Measurements from ENCODE around the gene ESD.
A peak's percentile ranks its signal among the peaks of the same experiment; 100 is the strongest.

The ESD gene

GRCh38 chr13:46735425-46735824 is 61.5 kb downstream of the ESD start:
- TF ChIP-seq CTCF (conservative IDR thresholded peaks at IDR 0.05; ENCODE audit: control insufficient read depth, insufficient read depth, low read depth, low read length) = no peak
- no peak for DNase-seq (ENCODE audit: low read depth)
- no peak overlapping the region for H3K4me3 ChIP-seq (ENCODE audit: control insufficient read depth, low read depth, low read length)

- H3K4me3 ChIP-seq (ENCODE audit: control insufficient read depth, low read depth, low read length) = no peak overlapping the region
- no peak for DNase-seq (ENCODE audit: low read depth)
- TF ChIP-seq CTCF (conservative IDR thresholded peaks at IDR 0.05; ENCODE audit: control insufficient read depth, insufficient read depth, low read depth, low read length) = no peak
Observed at GRCh38 chr13:46731535-46731934, 65.4 kb downstream of the ESD start.

- H3K4me3 ChIP-seq (ENCODE audit: control insufficient read depth, low read depth, low read length) = no peak overlapping the region
- TF ChIP-seq CTCF (conservative IDR thresholded peaks at IDR 0.05; ENCODE audit: control insufficient read depth, insufficient read depth, low read depth, low read length) = peak; percentile 20
- peak; percentile 31 for DNase-seq (ENCODE audit: low read depth)
Observed at GRCh38 chr13:46728777-46729176, 68.2 kb downstream of the ESD start.

- H3K4me3 ChIP-seq (ENCODE audit: control insufficient read depth, low read depth, low read length) = no peak overlapping the region
- no peak for TF ChIP-seq CTCF (conservative IDR thresholded peaks at IDR 0.05; ENCODE audit: control insufficient read depth, insufficient read depth, low read depth, low read length)
- no peak for DNase-seq (ENCODE audit: low read depth)
Observed at GRCh38 chr13:46726347-46726746, 70.6 kb downstream of the ESD start.
